HG03159 (cell line): ENCODE data around the gene C4BPA.

Experiments
- ATAC-seq: cut with Tn5 transposase; IDR thresholded peaks from one replicate; pipeline ENCODE4 v1.9.1; 2021; ENCODE audit warnings: mild to moderate bottlenecking, moderate library complexity; ENCODE audit not compliant: unreplicated experiment

Gene C4BPA

GRCh38 chr1:207103892-207104373 is at the start of gene C4BPA:
Gene C4BPA, plus strand, starts transcription at chr1:207104233. Its CDS starts 8,793 bp downstream, at chr1:207113026.
- ATAC-seq: no peak

GRCh38 chr1:207054491-207054890 is 49.5 kb upstream of the C4BPA start:
- ATAC-seq: no peak

GRCh38 chr1:207055386-207056001 is 48.5 kb upstream of the C4BPA start:
- no peak for ATAC-seq

GRCh38 chr1:207056673-207057072 is 47.4 kb upstream of the C4BPA start:
- no peak for ATAC-seq

- ATAC-seq: no peak
Measured at GRCh38 chr1:207058252-207058651, 45.8 kb upstream of the C4BPA start.

GRCh38 chr1:207058878-207059867 is 44.9 kb upstream of the C4BPA start:
- no peak for ATAC-seq

GRCh38 chr1:207059881-207060280 is 44.2 kb upstream of the C4BPA start:
- ATAC-seq: no peak

- no peak for ATAC-seq
Measured at GRCh38 chr1:207060596-207060995, 43.4 kb upstream of the C4BPA start.

- ATAC-seq: no peak
Measured at GRCh38 chr1:207062058-207062457, 42.0 kb upstream of the C4BPA start.

- ATAC-seq: no peak
Measured at GRCh38 chr1:207063014-207063413, 41.0 kb upstream of the C4BPA start.

- no peak for ATAC-seq
Measured at GRCh38 chr1:207064561-207064960, 39.5 kb upstream of the C4BPA start.

GRCh38 chr1:207067185-207067584 is 36.8 kb upstream of the C4BPA start:
- ATAC-seq: no peak

GRCh38 chr1:207067665-207068064 is 36.4 kb upstream of the C4BPA start:
- ATAC-seq: no peak

- ATAC-seq: no peak
Measured at GRCh38 chr1:207069061-207069460, 35.0 kb upstream of the C4BPA start.

- ATAC-seq: no peak
Measured at GRCh38 chr1:207069858-207070506, 34.1 kb upstream of the C4BPA start.

GRCh38 chr1:207070811-207071210 is 33.2 kb upstream of the C4BPA start:
- no peak for ATAC-seq

- no peak for ATAC-seq
Measured at GRCh38 chr1:207071426-207071825, 32.6 kb upstream of the C4BPA start.

- ATAC-seq: no peak
Measured at GRCh38 chr1:207072233-207072632, 31.8 kb upstream of the C4BPA start.

GRCh38 chr1:207073906-207074820 is 29.9 kb upstream of the C4BPA start:
- no peak for ATAC-seq

GRCh38 chr1:207076181-207076955 is 27.7 kb upstream of the C4BPA start:
- no peak for ATAC-seq
